Dedifferentiated amniotic fluid mesenchymal stem cell (primary cell): ENCODE data around the gene CAPN5.

Experiments
- DNase-seq: peaks from one replicate; pipeline ENCODE4 v3.0.0-alpha.2; 2016; ENCODE audit errors: extremely low spot score

CAPN5 gene

DNA sequence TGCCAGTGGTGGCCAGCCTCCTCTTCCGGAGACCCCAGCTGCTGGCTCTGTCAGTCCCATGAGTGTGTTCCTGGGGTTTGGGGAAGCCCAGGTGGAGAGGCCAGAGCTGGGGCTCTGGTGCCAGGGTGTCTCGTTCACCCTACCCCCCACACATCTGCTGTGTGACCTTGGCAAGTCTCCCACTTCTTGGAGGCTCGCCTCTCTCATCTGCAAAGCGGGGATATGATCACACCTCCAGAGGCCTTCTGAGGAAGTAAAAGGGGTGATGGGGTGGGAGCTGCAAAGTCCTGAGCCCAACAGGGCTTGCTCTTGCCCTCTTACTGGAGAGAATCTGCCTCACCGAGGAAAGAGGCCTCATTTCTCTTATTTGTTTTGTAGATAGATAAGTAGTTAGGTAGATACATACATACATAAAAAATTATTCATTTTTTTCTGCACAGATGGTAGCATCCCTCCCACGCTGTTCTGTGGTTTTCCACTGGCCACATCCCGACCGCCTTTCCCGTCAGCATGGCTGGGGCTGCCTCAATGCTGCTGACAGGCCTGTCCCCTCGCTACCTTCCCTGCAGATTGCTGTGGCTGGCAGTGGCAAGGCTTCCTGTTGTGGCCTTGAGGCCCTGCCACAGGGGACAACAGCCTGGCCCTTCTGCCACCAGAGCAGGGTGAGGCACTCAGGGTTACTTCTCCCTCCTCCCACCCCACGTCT, 85.2 kb downstream of the CAPN5 start:
- DNase-seq, result no peak

DNA sequence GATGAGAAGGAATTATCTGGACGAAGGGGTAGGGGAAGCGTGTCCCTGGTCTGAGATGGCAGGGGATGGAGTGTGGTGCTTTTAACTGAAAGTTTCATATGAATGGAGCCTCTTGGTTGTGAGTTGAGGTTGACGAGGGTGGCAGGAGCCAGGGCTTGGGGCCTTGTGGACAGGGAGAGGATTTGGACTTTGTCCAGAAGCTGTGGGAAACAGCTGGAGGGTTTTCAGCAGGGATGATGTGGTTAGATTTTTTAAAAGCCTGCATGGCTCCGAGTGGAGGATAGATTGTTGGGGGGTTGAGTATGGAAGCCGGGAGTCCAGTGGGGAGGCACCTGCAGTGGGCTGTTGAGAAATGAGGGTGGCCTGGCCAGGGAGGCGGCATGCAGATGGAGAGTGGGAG, 86.1 kb downstream of the CAPN5 start:
- DNase-seq, result no peak

DNA sequence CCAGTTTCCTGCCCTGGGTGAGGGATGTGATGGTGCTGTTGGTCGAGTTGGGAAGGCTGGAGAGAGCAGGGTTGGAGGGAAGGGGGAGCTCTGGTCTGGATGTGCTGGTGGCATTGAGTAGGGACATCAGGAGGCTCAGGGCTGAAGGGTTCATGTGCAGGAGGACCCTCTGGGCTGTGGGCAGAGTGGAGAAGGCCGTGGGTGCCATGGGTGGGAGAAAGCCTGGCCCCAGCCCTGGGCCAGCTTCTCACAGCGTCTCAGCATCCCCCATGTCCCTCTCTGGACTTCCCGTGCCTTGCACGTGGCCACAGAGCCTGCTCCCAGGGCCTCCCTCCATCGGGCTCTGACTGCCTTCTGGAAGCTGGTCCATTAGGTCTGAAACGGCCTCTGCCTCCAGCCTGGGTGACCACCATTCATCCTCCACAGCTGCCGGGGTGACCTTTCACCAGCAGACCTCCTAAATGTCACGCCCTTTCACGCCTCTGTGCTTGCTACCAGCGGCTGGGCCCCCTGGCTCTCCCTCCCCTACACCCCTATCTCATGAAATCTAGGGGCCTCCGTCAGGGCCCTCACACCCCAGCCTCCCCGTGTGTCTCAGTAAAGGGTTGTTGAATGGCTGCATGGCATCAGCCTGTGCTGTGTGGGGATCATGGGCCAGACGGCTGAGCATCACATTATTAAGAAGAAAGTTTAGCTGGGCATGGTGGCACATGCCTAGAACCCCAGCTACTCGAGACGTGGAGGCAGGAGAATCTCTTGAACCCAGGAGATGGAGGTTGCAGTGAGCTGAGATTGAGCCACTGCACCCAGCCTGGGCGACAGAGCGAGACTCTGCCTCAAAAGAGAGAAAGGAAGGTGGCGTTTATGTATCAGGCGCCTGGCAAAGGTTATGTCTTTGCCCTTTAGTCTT, 86.8 kb downstream of the CAPN5 start:
- no peak for DNase-seq

DNA sequence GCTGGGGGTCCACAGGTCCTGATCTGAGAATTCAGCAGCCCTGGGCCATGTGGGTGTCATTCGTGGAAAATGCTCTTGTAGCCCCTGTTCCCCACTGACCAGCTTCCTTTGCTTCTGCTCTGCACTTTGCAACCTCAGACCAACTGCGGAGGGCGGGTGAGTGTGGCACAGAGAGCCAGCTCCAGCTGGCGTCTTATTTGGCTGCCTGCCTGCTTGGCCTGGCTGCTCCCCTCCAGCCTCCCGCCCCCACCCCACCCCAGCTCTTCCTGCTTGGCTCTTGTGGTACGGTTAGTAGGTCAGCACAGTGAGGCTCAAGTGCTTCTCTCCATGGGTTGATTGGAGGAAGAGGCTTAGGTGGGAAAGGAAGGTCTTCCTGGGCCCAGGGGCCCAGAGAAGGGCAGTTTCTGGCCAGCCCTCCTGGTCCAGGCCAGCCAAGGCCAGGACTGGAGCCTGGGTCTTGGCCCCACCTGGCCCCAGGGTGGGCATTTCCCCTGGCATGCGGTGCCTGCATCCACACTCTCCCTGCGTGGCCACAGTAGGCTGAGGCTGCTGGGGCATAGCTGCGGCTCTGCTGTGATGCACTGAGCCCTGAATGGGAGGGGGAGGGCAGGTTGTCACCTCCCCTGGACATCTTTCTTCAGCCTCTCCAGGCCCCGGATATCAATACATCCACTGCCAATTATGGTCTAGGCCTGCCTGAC, 87.8 kb downstream of the CAPN5 start:
- no peak for DNase-seq

DNA sequence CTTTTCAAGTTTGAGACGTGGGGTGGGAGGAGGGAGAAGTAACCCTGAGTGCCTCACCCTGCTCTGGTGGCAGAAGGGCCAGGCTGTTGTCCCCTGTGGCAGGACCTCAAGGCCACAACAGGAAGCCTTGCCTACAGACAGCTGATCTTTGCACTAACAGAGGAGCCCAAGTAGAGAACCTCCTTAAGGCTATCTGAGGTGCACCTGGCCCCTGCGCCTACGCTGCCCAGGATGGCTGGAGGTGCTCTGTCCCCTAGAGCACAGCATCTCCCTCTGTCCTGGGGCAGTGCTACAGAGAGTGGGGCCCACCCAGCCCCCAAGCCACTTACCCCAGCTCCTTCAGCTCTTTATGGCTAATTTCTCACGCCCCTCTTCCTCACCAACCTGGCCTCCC, 88.3 kb downstream of the CAPN5 start:
- no peak for DNase-seq

DNA sequence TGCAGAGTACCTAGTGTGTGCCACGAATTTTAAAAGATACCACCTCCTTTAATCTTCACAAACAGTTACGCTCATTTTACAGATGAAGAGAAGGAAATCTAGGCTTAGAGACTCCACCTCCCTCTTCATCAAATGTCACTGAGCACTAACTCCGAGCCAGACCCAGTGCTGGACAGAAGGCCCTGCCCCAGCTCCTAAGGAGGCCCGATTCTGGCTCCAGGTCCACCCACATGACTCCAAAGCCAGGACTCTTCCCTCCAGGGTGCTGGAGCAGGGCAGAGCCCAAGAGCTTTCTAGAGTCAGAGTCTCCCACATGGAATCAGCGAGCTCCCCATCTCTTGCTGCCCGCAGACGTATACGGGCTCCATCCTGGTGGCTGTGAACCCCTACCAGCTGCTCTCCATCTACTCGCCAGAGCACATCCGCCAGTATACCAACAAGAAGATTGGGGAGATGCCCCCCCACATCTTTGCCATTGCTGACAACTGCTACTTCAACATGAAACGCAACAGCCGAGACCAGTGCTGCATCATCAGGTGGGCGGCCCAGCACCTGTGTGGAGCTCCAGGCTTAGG, 88.9 kb downstream of the CAPN5 start:
- no peak for DNase-seq

DNA sequence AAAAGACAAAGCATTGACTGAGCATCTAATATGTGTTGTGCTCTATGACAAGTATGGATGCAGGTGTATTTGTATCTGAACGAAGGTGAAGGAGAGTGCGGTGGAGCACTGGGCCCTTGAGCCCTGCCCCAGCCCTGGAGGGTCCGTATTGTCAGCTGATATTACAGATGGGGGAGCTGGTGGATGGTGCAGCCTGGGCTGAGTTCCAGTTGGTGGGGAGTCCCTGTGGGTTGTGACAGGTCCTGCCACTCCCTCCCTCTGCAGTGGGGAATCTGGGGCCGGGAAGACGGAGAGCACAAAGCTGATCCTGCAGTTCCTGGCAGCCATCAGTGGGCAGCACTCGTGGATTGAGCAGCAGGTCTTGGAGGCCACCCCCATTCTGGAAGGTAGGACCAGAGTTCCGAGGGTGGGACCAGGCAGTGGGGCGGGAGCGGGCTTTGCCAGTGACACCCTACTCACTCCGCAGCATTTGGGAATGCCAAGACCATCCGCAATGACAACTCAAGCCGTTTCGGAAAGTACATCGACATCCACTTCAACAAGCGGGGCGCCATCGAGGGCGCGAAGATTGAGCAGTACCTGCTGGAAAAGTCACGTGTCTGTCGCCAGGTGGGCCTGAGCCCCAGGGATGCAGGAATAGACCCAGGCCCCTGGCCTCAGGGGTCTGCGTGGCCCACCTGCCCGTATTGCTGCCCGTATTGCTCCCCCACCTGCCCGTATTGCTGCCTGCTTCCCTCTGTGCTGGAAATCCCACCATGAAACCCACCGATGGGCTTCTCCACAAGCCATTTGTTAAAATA, 89.8 kb downstream of the CAPN5 start:
- no peak for DNase-seq

DNA sequence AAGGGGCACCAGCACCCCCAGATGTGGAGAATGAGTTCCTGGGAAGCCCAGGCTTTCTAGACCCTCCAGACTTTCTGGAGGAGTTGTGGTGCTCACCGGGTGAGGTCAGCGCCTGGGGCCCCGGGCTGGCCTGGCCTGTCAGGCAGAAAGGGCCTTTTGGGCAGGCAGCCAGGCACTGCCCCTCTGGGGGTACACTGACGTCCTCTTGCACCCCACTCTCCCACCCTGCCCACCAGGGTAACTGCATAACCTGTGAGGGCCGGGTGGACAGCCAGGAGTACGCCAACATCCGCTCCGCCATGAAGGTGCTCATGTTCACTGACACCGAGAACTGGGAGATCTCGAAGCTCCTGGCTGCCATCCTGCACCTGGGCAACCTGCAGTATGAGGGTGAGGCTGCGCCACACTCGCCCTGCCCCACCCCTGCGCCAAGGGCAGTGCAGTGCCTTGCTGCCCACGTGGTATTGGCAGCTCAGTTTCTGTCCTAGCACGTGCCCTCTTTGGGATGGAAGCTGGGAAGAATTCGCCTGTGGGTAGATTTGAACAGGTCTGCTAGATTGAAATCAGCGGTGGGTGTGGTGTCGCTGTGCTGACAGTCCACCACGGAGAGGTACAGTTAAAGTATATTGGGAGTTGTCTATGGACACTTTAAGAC, 91.4 kb downstream of the CAPN5 start:
- no peak for DNase-seq

DNA sequence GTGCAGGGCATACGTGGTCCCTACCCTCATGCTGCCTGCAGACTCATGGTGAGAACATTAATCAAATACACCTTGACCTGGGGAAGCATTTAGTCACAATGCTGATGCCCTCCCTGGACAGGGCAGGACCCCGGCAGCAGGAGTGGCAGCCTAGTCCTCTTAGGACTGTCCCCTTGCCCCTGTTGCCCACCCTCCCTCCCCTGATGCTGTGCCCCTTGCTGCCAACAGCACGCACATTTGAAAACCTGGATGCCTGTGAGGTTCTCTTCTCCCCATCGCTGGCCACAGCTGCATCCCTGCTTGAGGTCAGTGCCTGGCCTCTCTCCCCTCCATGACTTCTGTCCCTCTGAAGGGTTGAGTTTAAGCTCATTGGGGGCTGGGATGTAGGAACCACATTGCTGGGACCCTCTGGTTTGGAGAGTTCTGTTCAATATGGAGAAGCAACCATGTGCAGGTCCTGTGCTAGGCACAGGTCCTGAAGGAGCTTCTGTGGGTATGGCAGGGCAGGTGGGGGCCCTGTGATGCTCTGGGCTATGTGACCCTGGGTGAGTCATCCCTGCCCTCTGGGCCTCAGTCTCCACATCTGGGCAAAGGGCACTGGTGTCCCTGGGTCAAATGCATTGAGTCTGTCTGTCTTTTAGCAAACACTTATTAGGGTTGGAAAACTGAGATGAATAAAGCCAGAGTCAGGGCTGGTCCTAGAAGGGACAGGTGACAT, 92.6 kb downstream of the CAPN5 start:
- no peak for DNase-seq

DNA sequence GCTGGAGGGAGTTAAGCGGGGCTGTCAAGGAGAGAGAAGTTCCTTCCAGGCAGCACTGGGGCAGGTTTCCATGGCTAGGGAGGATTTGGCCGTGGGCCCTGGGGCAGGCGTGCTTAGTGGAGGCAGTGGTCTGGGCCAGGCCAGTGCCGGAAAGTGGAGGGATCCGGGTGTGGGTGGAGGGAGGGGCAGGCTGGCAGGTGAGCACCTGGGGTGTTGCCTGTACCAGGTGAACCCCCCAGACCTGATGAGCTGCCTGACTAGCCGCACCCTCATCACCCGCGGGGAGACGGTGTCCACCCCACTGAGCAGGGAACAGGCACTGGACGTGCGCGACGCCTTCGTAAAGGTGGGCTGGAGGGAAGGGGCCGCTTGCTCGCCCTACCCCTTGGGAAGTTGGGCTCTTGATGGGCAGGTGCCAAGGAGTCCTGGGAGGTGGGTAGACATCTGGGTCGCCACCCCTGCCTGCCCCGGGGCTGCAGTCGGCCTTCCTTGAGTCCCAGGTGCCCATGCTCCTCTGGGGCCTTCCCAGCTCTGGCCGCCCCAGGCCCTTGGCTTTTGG, 93.2 kb downstream of the CAPN5 start:
- DNase-seq, result no peak

DNA sequence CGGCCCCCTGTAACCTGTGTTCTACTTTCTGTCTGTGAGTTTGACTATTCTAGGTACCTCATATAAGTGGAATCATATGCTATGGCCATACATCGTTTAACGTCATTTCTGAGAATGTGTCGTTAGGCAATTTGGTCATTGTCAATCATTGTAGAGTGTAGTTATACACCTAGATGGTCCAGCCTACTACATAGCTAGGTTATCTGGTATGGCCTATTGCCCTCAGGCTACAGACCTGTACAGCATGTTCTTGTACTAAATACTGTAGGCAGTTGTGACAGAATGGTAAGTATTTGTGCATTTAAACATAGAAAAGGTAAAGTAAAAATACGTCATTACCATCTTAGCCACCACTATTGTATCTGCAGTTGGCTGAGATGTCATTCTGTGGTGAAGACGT, 96.5 kb downstream of the CAPN5 start:
- no peak for DNase-seq

DNA sequence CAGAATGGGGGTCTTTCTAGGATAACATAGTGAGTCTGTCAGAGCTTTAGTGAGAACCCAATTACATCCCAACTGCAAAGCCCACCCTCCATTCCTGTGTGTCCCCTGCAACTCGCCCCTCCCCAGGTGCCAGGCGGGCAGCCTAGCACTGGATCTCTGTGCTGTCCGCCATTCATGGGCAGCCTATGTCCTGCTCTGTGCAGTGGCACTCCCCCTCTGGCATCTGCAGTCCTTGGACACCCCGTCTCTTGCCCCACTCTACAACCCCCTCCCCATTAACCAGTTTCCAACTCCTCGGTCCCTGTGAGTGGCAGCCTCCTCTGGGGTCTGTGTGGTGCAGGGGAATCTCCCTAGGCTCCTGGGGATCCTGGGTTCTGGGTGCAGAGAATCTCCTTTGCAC, 98.3 kb downstream of the CAPN5 start:
- DNase-seq, result no peak

DNA sequence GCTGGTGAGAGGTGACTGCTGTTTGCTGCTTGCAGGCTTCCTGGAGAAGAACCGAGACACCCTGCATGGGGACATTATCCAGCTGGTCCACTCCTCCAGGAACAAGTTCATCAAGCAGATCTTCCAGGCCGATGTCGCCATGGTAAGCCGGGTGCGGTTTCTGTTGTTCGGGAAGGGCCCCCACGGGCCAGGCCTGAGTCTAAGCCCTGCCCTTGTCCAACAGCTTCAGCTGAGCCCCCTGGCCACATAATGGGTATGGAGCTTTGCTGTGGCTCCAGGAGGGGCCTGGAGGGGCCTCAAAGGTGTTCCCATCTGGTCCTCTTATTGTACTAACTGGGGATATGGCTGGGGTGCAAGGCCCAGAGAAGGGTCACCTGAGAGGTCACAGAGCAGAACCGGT, 99.2 kb downstream of the CAPN5 start:
- DNase-seq, result no peak

DNA sequence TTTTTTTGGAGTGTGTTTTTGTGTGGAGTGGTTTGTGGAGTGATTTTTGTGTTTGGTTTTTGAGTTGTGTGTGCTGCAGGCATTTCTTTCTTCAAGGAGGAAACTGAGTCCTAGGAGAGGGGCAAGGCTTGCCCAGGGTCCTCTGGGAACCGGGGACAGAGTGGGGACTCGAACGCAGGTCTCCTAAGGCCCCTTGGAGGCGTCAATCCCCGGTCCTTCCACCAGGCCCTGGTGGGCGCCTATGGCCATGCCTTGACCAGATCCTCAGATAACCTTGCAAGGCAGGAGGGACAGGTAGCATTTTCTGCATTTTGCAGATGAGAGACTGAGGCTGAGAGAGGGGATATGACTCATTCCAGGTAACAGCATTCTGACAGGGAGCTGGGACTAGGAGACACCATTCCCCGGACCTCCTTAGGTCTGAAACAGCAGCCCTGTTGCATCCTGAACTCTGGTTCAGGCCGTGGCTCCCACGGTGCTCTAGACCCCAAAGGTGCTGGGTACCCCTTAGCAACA, 100.4 kb downstream of the CAPN5 start:
- DNase-seq, result no peak

DNA sequence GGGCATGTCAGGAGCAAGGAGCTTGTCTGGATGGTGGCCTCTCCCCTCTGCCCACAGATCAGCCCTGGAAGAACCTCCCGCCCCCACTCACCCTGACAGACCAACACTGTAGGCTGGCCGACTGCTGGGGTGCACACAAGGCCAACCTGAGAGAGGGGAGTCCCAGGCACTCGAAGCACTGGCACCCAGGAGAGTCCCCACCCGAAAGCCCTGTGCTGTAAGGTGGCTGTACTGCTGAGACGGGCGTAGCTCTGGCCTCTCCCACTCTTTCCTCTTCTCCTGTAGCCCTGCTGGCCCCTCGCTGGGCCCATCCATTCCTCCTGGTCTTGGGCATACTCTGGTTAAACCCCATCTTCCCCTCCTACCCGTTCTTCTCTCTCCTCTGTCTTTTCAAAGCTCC, 101.0 kb downstream of the CAPN5 start:
- no peak for DNase-seq

DNA sequence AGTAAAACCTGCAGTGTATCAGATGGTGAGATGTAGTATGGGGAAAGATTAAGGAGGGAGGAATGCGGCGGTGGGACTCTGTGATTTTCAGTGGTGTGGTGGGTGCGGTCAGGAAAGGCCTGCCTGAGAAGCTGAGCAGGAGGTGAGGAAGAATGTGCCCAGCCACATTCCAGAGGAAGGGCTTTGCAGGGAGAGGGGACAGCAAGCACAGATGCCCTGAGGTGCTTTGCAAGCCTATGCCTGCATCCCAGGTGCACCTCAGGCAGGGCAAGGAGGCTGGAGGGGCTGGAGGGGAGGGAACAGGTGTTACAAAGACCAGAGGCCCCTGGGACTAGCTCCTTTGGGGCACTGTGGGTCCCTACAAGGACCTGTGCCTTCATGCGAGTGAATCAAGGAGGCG, 103.3 kb downstream of the CAPN5 start:
- no peak for DNase-seq

DNA sequence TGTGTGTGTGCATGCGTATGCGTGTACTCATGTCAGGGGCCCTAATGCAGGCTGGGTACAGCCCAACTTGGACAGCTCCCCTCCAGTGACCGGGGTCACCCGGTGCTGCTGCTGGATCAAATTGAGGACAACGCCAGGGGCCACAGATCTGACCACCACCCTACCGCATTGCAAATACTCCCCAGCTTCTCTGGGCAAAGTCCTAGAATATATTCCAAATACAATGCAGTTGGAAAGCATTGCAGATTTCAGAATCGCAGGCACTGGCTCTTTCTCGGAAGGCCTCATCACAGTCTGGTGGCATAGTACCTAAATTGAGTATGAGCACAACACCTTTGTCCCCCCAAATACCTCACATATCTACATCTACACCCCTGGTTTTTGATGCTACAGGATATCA, 104.5 kb downstream of the CAPN5 start:
- DNase-seq, result no peak

DNA sequence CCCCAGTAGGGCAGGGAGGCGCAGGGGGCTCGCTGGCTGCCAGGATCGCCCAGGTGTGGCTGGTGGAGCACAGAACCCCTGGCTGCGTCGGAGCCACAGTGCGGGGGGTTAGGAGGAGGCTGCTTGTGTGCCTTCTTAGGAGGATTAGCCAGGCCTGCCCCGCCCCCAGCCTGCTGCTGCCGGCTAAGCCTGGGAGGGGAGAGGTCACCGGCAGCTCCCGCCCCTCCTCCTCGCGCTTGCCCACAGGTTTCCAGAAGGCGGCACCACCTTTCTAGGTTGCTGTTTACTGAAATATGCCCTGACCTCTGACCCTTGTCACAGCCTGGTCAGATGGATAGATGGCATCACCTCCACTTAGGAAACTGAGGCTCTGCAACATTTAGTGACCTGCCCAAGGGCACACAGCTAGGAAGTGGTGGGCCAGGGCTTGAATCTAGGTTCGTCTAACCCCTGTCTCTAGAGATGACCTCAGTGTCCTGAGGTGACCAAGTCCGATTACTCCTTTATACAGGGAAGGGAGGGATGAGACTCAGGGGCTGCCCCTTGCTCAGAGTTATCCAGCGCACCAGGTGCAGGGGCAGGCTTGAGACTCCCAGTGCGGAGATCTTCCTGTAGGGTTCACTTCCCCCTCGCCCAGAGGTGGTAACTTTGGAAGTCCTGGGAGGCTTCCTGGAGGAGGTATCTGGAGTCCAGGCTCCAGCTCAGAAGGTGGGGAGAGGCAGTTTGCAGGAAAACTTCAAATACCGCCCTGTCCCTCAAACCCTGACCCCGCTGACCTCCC, 105.3 kb downstream of the CAPN5 start:
- DNase-seq, result no peak

DNA sequence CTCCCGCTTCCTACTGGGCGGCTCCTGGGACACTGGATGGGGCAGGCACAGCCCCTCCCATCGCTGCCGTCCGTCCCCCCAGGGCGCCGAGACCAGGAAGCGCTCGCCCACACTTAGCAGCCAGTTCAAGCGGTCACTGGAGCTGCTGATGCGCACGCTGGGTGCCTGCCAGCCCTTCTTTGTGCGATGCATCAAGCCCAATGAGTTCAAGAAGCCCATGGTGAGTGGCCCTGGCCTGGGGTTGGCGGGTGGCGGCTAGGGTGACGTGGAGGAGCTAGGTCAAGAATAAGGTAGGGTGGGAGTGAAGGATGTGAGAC, 105.9 kb downstream of the CAPN5 start:
- DNase-seq, result no peak
